T-helper 2 cell treated with Interferon-gamma antibody and Interleukin-4, amounts not matched to agents 100 ng/mL and 5 ng/mL, for 36 hours (primary cell): Measurements from ENCODE around the gene DUSP18. TPM values are rescaled to one million over a fixed set of nuclear protein-coding genes. Genes with fewer than 3 reads are reported as not detected.
"Not testable (repeated sequence)": the region's sequence is repeated elsewhere in the genome, so short reads cannot be mapped to it uniquely, and the experiment has no call there.

ENCODE experiments used
- intact Hi-C: fragments of 100-400 bp; cut with micrococcal nuclease; formaldehyde crosslinking; loops from one replicate; pipeline ENCODE4 v1.15.1; 2023
- total RNA-seq: library from RNA; stranded (reverse); gene quantifications from 2 replicates; pipeline ENCODE4 v1.2.3, GENCODE V29; 2022

The DUSP18 gene
- total RNA-seq, 1 donor from 2014 or later, result 11.2 TPM

DNA sequence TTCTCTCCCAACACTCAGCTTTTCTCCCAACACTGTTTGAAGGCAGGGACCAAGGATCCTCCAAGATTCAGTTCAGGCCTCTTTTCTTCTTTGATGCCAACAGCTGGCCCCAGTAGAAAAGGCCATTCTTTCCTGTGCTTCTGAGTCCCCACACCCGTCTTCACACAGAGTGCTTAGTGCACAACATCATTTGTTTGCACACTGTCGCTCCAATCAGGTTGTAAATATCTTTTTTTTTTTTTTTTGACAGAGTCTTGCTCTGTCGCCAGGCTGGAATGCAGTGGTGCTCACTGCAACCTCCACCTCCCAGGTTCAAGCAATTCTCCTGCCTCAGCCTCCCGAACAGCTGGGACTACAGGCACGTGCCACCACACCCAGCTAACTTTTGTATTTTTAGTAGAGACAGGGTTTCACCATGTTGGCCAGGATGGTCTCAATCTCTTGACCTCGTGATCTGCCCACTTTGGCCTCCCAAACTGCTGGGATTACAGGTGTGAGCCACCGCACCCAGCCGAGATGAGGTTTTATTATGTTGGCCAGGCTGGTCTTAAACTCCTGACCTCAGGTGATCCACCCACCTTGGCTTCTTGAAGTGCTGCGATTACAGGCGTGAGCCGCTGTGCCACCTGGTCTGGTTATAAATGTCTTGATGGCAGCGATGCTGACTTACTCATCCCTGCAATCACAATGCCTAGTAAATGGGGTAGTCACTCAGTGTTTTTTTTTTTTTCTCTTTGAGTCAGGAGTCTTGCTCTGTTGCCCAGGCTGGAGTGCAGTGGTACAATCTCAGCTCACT is 12.4 kb upstream of the DUSP18 start:
- intact Hi-C loops, result not testable (repeated sequence)

GRCh38 chr22:30676565-30676964 is 8.9 kb upstream of the DUSP18 start:
- intact Hi-C loops, result not testable (repeated sequence)

DNA sequence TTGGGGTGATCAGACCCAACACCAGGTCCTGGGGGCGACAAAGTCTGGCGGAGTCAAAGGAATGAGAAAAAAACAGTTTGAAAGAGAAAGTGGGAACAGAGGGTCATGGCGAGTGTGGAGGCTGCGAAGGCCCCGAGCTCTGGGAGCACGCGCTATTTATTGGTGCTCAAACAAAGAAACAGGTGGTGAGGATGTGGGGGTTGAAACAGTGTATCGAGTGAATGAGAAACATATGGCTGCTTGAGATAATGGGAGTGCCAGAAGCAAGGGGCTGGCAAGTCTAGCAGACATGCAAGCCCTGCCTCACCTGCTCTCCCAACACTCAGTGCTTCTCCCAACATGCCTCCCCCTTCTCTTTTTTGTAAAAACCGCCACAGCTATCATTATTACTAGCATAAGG is 7.8 kb upstream of the DUSP18 start:
- intact Hi-C loops, result no loop called here

DNA sequence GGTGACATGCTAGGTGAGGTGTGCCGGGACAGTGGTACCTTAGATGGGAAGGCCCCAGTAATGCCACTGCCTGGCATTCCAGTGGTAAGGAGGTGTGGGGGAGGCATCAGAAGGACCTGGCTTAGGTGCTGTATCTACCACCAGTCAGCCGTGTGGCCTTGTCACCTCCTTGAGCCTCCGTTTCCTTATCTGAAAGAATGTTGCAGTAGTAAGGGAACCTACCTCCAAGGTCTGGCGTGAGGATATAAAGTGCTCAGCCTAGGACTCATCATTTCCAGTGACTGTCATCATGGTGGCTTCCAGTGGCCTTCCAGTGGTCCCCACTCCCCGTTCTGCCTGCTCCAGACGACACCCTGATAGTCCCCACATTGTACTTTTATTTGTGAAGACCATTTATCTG is 6.8 kb upstream of the DUSP18 start:
- intact Hi-C loops, result no loop called here

DNA sequence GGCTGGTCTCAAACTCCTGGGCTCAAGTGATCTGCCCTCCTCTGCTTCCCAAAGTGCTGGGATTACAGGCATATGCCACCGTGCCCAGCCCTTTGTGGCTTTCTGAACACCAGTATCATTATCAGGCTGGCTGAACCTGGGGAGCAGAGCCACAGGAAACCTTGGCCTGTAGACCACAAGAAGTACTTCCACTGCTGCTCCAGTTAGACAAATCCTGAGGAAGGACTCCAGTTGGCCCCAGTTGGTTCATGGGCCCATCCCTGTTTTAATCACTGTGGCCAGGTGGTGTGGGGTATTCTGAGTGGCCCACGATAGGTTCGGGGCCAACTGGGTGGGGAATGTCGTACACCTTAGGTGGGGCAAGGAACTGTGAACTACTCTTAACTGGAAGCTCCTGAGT is 5.5 kb upstream of the DUSP18 start:
- intact Hi-C loops, result no loop called here

- intact Hi-C loops, result no loop called here
Measured at GRCh38 chr22:30671071-30671470, 3.4 kb upstream of the DUSP18 start.

DNA sequence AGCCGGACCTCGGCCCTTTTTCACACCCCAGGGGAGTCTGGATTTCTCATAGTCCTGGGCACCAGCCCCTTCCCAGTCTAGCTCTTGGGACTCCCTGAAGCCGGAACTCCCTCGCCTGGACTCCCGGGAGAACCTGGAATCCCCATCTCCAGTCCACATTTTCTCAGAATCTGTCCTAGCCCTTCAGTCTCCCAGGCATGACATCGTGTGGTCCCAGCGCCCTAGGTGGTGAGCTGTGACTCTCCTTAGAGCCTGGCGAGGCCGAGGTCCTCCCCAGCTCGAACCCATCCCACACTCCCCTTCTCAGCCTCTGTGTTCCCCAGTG is 673 bp upstream of the DUSP18 start:
- intact Hi-C loops, result loop anchor here (5.0 kb wide), 1 partner anchor 76 kb away; the partner anchor contains the start of gene PES1

DNA sequence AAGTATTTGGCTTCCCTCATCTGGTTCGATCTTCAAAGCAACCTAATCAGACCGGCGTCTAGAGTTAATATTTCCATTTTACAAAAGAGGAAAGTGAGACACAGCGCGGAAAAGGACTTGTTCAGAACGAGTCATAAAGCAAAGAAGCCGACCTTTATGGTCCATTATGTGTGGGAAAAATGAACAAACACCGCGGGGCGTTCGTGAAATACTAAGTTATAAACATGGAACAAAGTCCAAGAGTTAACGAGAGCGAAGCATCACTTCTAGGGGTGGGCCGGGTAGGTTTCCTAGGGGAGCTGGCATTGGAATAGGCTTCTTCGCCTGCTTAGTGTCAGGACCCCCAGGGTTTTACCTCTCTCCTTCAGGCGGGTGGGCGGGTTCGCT is 575 bp downstream of the DUSP18 start:
- intact Hi-C loops, result loop anchor here (1.0 to 5.0 kb wide), 2 partner anchors 33 to 75 kb away; partner anchors contain the start of gene PES1

GRCh38 chr22:30665786-30666185 is 1.9 kb downstream of the DUSP18 start:
- intact Hi-C loops, result loop anchor here (5.0 kb wide), 1 partner anchor 73 kb away; the partner anchor contains the start of gene PES1

GRCh38 chr22:30665266-30665665 is 2.4 kb downstream of the DUSP18 start:
- intact Hi-C loops, result loop anchor here (5.0 kb wide), 1 partner anchor 73 kb away; the partner anchor contains the start of gene PES1

- intact Hi-C loops, result loop anchor here (5.0 kb wide), 1 partner anchor 72 kb away; the partner anchor contains the start of gene PES1
Measured at GRCh38 chr22:30664798-30665197, 2.9 kb downstream of the DUSP18 start.

GRCh38 chr22:30662040-30662439 is 5.6 kb downstream of the DUSP18 start:
- intact Hi-C loops, result no loop called here

DNA sequence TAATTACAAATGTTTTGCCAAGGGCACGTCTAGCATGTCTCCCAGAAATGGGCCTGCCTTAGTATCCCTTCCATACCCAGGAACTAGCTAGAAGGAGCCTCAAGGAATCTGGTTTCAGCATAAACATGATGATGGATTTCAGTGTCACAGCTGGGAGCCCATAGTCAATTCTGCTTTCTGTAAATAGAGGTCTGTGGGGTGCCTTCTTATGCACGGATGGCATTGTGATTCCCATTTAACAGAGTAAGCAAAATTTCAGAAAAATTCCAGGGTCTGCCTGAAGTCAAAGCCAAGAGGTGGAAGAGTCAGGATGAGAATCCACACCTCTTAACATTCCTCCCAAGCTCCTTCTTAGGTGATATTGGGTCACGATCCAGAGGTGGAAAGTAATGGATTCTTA is 12.1 kb downstream of the DUSP18 start:
- intact Hi-C loops, result no loop called here

- intact Hi-C loops, result no loop called here
Measured at GRCh38 chr22:30654361-30654760, 13.3 kb downstream of the DUSP18 start.

DNA sequence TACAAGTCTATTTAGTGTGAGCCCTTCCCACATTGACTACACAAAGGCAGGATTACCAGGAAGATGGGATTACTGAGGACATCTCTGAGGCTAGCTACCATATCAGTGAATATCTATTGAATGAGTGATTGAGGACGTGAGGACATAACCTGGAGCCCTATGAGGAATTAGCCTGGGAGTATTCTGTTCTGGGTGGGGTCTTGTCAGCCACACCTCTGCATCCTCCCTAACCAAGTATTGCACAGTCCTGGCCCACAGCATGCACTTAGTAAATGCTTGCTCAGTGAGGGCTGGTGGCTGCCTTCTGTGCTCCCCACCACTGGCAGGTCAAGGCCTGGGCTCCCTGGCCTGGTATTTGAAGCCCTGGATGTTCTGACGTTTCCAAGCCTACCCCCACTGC is 14.8 kb downstream of the DUSP18 start:
- intact Hi-C loops, result no loop called here

- intact Hi-C loops, result no loop called here
Measured at GRCh38 chr22:30650508-30651116, 17.1 kb downstream of the DUSP18 start.

DNA sequence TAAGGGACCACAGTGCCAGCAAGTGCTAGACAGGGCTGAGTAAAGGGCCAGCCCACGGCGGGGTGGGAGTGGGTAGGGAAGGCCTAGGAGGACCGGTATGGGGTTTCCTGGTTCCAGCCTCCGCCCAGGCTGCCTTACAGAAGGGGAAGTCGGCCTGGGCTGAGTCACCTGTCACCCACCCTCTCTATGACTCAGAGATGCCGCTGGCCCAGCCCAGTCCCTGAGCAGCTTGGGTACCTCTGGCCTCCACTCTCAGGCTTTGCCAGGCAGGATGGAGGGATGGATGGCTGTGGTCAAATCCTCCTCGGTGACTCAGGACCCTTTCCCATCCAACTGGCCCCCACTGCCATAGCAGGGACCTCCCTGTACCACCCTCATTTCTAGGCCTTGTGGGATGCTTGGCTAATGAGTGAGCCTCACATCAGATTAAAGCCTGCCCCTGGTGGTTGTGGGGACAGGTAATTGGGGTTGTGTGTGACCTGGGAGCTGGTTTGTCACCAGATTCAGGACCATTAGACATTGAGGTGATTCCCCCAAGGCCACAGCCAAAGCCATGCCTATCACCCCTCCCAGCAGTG is 18.2 kb downstream of the DUSP18 start:
- intact Hi-C loops, result loop anchor here (1.0 kb wide), 1 partner anchor 14 kb away; the partner anchor contains the start of gene SLC35E4

DNA sequence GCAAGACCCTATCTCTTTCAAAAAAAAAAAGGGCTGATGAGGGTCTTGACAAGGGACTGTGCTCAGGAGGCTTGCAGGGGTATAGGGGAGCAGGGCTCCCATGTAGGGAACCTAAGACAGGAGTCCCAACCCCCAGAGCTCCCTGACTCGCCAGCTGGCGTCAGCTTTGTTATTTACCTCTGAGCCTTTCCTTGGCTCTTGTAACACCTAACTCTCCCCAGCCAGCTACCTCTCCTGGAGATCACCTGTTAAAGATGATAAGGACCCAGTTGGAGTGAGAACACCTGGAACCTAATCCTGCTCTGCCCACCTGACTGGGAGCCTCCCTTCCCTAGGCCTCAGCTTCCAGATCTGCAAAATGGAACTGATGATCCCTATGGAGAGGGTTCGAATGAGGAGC is 18.9 kb downstream of the DUSP18 start:
- intact Hi-C loops, result loop anchor here (1.0 kb wide), 1 partner anchor 14 kb away; the partner anchor contains the start of gene SLC35E4

DNA sequence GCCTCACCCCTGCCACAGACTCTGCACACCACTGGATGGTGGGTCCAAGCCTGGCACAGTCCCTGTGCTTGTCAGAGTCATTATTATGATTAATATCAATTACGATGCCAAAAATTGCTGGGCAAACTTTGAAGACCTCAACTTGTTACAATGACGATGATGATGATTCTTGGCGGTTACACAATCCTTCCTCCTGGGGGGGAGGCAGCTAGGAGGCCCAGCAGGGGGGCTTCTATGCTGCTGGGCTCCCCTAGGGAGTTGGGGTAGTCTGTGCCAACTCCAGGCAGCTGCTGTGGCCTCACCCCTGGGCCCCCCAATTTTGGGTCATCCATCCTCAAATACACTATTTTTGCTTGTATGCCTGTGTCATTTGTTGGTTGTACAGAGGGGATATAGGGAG is 20.1 kb downstream of the DUSP18 start:
- intact Hi-C loops, result no loop called here

DNA sequence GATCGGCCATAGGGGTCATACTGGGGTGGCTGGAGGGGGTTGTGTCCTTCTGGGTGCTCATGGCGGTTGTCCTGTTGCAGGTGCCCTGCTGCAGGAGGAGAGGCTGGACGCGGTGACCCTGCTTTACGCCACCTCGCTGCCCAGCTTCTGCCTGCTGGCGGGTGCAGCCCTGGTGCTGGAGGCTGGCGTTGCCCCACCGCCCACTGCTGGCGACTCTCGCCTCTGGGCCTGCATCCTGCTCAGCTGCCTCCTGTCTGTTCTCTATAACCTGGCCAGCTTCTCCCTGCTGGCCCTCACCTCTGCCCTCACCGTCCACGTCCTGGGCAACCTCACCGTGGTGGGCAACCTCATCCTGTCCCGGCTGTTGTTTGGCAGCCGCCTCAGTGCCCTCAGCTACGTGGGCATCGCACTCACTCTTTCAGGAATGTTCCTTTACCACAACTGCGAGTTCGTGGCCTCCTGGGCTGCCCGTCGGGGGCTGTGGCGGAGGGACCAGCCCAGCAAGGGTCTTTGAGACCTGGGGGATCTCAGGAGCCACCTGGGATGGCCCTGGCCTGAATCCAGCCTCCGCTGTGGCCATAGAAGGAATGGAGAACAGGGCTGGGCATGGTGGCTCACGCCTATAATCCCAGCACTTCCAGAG is 21.0 kb downstream of the DUSP18 start:
- intact Hi-C loops, result no loop called here

GRCh38 chr22:30643055-30643875 is 24.4 kb downstream of the DUSP18 start:
- intact Hi-C loops, result no loop called here
